MM.1S (cell line): ENCODE measurements around the gene ARFGEF3.

Experiments
- DNase-seq: peaks from one replicate; pipeline ENCODE4 v3.0.0-alpha.2; 2015
- H2AFZ ChIP-seq: fragments of 300-600 bp; sonication (generic); 2 replicates; pipeline ENCODE4 v1.6.0; 2016; ENCODE audit warnings: antibody characterized with exemption, low read length
- H3F3A ChIP-seq: fragments of 300-600 bp; sonication (generic); 2 replicates; pipeline ENCODE4 v1.6.1; 2016; ENCODE audit warnings: mild to moderate bottlenecking, antibody characterized with exemption, low read length, moderate library complexity, mixed read lengths; ENCODE audit not compliant: insufficient read depth
- H3K27ac ChIP-seq: fragments of 300-600 bp; sonication (generic); 2 replicates; pipeline ENCODE4 v1.5.1; 2016; ENCODE audit warnings: mild to moderate bottlenecking, low read length
- H3K27me3 ChIP-seq: fragments of 300-600 bp; sonication (generic); replicated peaks from 2 replicates; pipeline ENCODE4 v1.6.0; 2016; ENCODE audit warnings: low read length; ENCODE audit not compliant: insufficient read depth
- H3K36me3 ChIP-seq: fragments of 300-600 bp; sonication (generic); replicated peaks from 2 replicates; pipeline ENCODE4 v1.6.1; 2016; ENCODE audit warnings: mild to moderate bottlenecking, low read length, mixed read lengths; ENCODE audit not compliant: insufficient read depth
- H3K4me1 ChIP-seq: fragments of 300-600 bp; sonication (generic); 2 replicates; pipeline ENCODE4 v1.6.1; 2016; ENCODE audit warnings: low read length, mixed read lengths
- H3K4me2 ChIP-seq: fragments of 300-600 bp; sonication (generic); 2 replicates; pipeline ENCODE4 v1.6.0; 2016; ENCODE audit warnings: low read depth, low read length
- H3K4me3 ChIP-seq: fragments of 300-600 bp; sonication (generic); 2 replicates; pipeline ENCODE4 v1.5.1; 2016; ENCODE audit warnings: low read length, mixed read lengths
- H3K79me2 ChIP-seq: fragments of 300-600 bp; sonication (generic); 2 replicates; pipeline ENCODE4 v1.6.1; 2016; ENCODE audit warnings: mixed run types, low read length, mixed read lengths
- H3K9ac ChIP-seq: fragments of 300-600 bp; sonication (generic); 2 replicates; pipeline ENCODE4 v1.6.1; 2016; ENCODE audit warnings: low read length, mixed read lengths
- H3K9me2 ChIP-seq: fragments of 300-600 bp; sonication (generic); replicated peaks from 2 replicates; pipeline ENCODE4 v1.6.1; 2016; ENCODE audit warnings: mild to moderate bottlenecking, low read length, mixed read lengths; ENCODE audit not compliant: insufficient read depth
- H3K9me3 ChIP-seq: fragments of 300-600 bp; sonication (generic); replicated peaks from 2 replicates; pipeline ENCODE4 v1.6.1; 2016; ENCODE audit warnings: mild to moderate bottlenecking, low read length, mixed read lengths; ENCODE audit not compliant: insufficient read depth
- H4K20me1 ChIP-seq: fragments of 300-600 bp; sonication (generic); 2 replicates; pipeline ENCODE4 v1.6.1; 2016; ENCODE audit warnings: mild to moderate bottlenecking, low read length, moderate library complexity, mixed read lengths; ENCODE audit not compliant: insufficient read depth
- EZH2 ChIP-seq: fragments of 300-600 bp; sonication (generic); optimal IDR thresholded peaks from 2 replicates; pipeline ENCODE3; 2017; ENCODE audit warnings: low read depth, mild to moderate bottlenecking, antibody characterized with exemption, low read length, mixed read lengths
- EZH2phosphoT487 ChIP-seq: fragments of 300-600 bp; sonication (generic); IDR thresholded peaks from 2 replicates; pipeline ENCODE4 v1.6.1; 2018; ENCODE audit warnings: antibody characterized with exemption, low read length
- TF ChIP-seq, protein P1 (sequence below): fragments of 300-600 bp; sonication (generic); IDR thresholded peaks from 2 replicates; pipeline ENCODE4 v1.5.1; 2016; ENCODE audit warnings: antibody characterized with exemption, low read length, mixed read lengths

The ARFGEF3 gene

DNA sequence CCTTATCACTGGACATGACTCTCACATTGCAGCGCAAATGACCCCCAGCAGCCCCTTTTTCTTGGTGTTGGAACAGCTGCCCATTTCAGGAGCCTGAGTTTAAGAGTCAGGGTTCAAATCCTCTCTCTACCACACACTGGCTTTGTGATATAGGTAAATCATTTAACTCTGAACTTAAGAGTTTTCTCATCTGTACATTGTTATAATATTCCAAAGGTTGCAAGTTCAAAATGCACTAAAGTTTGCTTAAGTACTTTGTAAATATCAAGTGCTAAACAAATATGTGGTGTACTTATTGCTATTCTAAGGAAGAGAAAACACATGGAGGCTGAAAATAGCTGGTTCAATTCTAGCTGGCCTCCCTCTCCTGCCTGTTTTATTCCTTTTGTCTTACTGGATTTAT is 95.9 kb downstream of the ARFGEF3 start:
- Histone ChIP-seq H3K79me2 (no peaks in the 10 kb centered on the region), H3K4me3 (no peak overlapping the region), H3K36me3 (no peaks in the 10 kb centered on the region), H3K9me2 (no peaks in the 10 kb centered on the region), H4K20me1 (no peaks in the 10 kb centered on the region), H3K27ac (no peak overlapping the region), H3K27me3 (no peaks in the 10 kb centered on the region), H3K9me3 (no peaks in the 10 kb centered on the region), H3F3A (no peaks in the 10 kb centered on the region), H3K4me2 (no peak overlapping the region), H2AFZ (no peak overlapping the region), H3K9ac (no peak overlapping the region), H3K4me1 (no peaks in the 10 kb centered on the region)
- no peak for DNase-seq
- TF ChIP-seq EZH2phosphoT487 (no peak), EZH2 (no peak)
- TF ChIP-seq, protein P1, sequence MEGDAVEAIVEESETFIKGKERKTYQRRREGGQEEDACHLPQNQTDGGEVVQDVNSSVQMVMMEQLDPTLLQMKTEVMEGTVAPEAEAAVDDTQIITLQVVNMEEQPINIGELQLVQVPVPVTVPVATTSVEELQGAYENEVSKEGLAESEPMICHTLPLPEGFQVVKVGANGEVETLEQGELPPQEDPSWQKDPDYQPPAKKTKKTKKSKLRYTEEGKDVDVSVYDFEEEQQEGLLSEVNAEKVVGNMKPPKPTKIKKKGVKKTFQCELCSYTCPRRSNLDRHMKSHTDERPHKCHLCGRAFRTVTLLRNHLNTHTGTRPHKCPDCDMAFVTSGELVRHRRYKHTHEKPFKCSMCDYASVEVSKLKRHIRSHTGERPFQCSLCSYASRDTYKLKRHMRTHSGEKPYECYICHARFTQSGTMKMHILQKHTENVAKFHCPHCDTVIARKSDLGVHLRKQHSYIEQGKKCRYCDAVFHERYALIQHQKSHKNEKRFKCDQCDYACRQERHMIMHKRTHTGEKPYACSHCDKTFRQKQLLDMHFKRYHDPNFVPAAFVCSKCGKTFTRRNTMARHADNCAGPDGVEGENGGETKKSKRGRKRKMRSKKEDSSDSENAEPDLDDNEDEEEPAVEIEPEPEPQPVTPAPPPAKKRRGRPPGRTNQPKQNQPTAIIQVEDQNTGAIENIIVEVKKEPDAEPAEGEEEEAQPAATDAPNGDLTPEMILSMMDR = no peak

DNA sequence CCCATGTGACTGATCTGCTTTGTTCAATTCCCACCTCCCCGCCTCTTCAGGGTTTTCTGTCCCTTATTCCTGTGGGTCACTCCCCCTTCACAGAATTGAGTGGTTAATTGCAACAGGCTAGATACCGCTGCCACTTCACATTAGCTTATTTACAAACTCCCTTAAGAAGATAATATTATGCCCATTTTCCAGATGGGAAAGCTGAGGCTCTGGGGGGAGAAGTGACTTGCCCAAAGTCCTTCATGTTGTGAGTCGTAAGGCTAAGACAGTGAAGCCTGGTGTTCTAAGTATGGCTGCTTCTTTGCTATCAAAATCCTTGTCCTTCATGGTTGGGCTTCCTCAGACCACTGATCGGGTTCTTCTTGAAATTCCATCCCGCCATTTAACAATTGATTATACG is 96.5 kb downstream of the ARFGEF3 start:
- H2AFZ ChIP-seq = no peak overlapping the region
- H3K9ac ChIP-seq = no peak overlapping the region
- no peaks in the 10 kb centered on the region for H3K36me3 ChIP-seq
- no peaks in the 10 kb centered on the region for H3K9me2 ChIP-seq
- no peak overlapping the region for H3K27ac ChIP-seq
- TF ChIP-seq, protein P1 = no peak
- DNase-seq = no peak
- no peaks in the 10 kb centered on the region for H3K4me1 ChIP-seq
- H3F3A ChIP-seq = no peaks in the 10 kb centered on the region
- no peaks in the 10 kb centered on the region for H3K9me3 ChIP-seq
- H4K20me1 ChIP-seq = no peaks in the 10 kb centered on the region
- H3K27me3 ChIP-seq = no peaks in the 10 kb centered on the region
- no peak overlapping the region for H3K4me2 ChIP-seq
- H3K79me2 ChIP-seq = no peaks in the 10 kb centered on the region
- H3K4me3 ChIP-seq = no peak overlapping the region

DNA sequence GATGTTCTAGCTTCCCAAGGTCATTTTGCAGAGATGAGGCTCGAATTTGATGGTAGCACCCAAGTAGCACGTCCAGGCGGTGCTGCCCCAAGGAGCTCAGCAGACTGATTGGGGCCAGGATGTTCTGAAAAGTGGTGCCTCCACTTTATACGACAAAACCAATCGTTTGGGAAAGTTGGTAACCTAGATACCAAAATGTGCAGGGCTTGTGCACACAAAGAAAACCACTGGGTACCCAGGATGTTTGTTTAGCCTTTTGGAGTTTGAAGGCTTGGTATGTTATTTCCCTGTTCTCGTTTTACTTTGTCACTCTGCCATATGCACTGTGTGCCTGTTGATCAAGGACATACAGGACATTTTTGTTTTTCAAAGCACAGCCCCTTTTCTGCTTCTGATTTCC is 97.3 kb downstream of the ARFGEF3 start:
- H3F3A ChIP-seq = no peaks in the 10 kb centered on the region
- no peaks in the 10 kb centered on the region for H3K9me3 ChIP-seq
- no peak overlapping the region for H3K4me2 ChIP-seq
- no peak overlapping the region for H3K27ac ChIP-seq
- no peaks in the 10 kb centered on the region for H3K36me3 ChIP-seq
- H3K4me3 ChIP-seq = no peak overlapping the region
- TF ChIP-seq, protein P1 = no peak
- no peak for TF ChIP-seq EZH2
- TF ChIP-seq EZH2phosphoT487 = no peak
- H3K9ac ChIP-seq = no peak overlapping the region
- no peaks in the 10 kb centered on the region for H3K9me2 ChIP-seq
- no peaks in the 10 kb centered on the region for H4K20me1 ChIP-seq
- no peak for DNase-seq
- no peak overlapping the region for H2AFZ ChIP-seq
- H3K79me2 ChIP-seq = no peaks in the 10 kb centered on the region
- no peaks in the 10 kb centered on the region for H3K4me1 ChIP-seq
- no peaks in the 10 kb centered on the region for H3K27me3 ChIP-seq
